ENCODE data around the gene MTARC1. TPM values are rescaled to one million over a fixed set of nuclear protein-coding genes. Genes with fewer than 3 reads are reported as not detected.

The MTARC1 gene
- total RNA-seq, 2 donors from 2014 or later, result not detected

DNA sequence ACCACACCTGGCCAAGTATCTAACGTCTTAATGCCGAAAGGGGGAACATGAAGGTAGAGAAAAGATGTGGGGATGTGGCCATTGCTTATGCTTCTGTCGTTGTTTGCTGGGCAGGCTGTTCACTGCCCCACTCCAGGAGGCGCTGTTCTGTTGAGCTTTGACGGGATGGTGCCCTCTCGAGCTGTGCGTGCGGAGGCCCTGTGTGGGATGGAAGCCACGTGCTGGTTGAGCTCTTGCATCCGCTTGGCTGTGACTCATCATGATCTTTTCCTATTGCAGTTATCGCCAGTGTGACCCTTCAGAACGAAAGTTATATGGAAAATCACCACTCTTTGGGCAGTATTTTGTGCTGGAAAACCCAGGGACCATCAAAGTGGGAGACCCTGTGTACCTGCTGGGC is 26.3 kb downstream of the MTARC1 start:
- ATAC-seq, result no peak
- no peaks in the 10 kb centered on the region for H3K9me3 Mint-ChIP-seq
- H3K36me3 Mint-ChIP-seq, result no peaks in the 10 kb centered on the region
- no peak overlapping the region for H3K27ac Mint-ChIP-seq
- no peak for DNase-seq (ENCODE audit: low spot score in 2 of 2)

DNA sequence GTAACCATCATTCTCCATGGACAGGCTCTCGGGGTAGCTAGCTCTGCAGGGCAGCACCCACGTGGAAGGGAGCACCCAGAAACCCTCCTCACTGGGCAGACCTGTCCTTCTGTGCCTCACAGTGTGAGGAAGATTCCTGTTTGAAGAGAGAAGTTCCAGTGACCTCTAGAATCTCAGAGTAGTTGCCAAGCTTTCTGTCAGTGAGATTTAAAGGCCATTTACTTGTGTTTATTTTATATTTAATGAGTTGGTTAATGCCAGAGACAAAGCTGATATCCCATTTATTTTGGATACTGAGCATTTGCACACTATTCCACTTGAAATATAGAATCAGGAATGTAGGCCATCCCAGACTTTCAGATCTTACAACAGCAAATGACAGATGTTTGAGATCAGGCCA is 28.7 kb downstream of the MTARC1 start:
- Mint-ChIP-seq H3K36me3 (no peaks in the 10 kb centered on the region), H3K27ac (no peak overlapping the region), H3K9me3 (no peaks in the 10 kb centered on the region)
- ATAC-seq (no peak), DNase-seq (ENCODE audit: low spot score in 2 of 2) (no peak)

DNA sequence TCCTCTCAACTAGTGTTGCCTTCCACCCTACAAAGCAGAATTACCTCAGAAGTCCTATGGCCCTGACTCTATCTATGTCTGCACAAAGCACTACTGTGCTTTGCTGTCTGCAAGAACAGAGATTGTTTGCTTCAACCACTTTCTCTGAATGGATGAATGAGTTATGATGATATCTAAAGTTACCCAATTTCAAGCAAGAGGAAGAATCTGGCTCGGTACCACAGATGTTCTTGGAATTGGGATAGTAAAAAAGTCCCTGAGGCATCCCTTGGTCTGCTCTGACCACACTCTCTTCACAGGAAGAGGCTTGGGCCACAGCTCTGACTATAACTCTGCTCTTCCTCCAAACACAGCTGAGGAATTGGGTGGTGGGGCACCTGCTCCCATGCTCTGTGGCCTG is 31.2 kb downstream of the MTARC1 start:
- Mint-ChIP-seq H3K9me3 (no peaks in the 10 kb centered on the region), H3K27ac (no peak overlapping the region), H3K36me3 (no peaks in the 10 kb centered on the region)
- ATAC-seq (no peak), DNase-seq (ENCODE audit: low spot score in 2 of 2) (no peak)

DNA sequence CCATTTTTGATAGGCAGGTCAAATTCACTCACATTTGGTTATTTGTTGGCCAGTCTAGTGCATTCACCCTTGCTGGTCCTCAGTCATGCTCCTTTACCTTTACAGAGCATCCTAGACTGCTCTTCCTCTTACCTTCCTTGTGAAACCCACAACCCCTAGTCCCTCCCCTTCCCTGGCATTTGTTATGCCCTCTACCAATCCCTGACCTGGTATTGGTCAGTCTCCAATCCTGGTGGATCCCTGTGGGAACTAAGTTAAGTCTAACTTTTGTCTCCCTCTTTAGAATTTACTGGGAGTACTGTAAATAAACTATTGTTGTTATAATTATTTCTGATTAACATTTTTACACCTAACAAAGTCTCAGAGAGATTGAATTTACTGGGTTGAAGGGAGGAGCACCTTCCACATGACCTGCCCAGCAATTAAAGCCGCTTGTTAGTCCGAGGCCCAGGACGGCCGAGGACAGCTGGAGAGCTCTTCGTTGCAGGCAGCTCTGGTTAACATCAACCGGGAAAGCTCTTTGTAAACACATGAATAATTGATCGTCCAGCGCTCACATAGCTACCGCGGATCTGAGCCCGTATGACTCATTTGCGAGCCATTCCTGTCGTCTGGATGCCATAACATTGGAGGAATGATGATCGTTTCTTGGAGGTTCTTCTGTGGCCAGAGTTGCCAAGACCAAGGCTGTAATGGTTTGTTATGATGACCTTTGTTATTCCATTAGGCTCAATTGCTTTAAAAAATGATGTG is 31.9 kb downstream of the MTARC1 start:
- H3K9me3 Mint-ChIP-seq, result no peaks in the 10 kb centered on the region
- no peak overlapping the region for H3K27ac Mint-ChIP-seq
- ATAC-seq (no peak), DNase-seq (ENCODE audit: low spot score in 2 of 2) (no peak)
- no peaks in the 10 kb centered on the region for H3K36me3 Mint-ChIP-seq

DNA sequence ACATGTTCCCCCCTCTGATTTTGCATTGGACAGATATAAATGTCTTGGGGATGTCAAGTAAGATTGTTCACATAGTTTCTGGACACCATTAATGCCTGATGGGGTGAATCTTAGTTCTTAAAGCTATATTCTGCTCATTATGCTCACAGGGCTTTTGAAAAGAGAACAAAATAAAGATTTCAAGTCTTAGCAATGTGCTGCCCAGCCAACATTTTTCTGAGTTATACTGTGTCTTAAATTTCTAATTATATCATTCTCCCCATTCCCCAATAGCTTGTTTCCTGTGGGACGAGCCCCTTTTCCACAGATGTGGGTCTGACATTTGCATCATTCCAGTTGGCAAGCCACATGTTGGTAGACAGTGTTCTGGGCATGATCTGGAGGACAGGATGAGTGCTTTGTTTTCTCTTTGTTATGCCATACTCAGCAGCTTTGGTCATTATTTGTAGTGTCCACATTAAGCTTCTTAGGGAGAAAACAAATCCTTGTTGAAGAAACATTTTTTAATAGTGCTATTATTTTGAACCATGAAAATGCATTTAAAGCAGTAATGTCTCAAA is 32.8 kb downstream of the MTARC1 start:
- DNase-seq (ENCODE audit: low spot score in 2 of 2) (no peak), ATAC-seq (no peak)
- Mint-ChIP-seq H3K9me3 (no peaks in the 10 kb centered on the region), H3K27ac (no peak overlapping the region), H3K36me3 (no peaks in the 10 kb centered on the region)

DNA sequence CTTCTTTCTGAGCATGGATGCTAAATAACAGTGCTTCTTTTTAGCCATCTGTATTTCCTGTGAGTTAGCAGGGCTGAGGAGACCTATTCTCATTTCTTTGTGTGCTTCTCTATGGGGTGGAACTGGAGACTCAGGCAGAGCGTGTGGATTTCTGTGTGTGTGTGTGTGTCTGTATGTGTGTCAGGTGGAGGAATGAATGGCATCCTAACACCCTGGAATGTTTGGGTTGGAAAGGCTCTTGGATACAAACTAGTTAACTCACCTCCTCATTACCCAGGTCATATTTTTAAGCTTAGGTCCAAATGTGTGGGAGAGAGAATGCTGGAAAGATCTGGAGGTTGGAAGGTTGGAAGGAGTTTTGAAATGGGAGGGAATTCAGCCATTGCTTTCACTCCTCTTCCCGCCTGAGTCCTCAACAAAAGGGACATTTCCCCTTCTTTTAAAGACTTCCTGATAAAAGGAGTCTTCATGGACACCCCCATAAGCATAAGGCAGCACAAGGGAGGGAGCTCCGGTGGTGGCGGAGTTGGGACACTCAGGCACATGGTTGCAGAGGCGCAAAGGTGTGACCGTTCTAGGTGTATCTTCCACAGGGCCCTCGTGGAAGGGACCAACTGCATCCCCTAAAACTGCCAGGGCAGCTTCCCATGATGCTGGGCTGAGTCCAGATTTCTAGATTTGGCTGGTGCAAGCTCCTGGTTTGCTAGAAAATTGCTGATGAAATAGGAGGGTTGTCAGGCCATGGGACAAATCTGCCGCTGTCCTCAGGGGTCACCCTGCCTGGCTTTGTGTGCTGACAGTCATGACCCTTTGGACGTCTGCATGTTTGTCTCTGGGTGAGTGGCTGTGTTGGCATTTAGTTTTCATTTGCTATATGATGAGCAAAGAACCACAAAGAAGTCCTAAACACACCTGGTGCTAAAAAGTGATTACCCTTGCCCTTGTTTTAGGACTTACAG is 37.6 kb downstream of the MTARC1 start:
- DNase-seq (ENCODE audit: low spot score in 2 of 2), result no peak
- Mint-ChIP-seq H3K9me3 (no peaks in the 10 kb centered on the region), H3K27ac (no peak overlapping the region), H3K36me3 (no peaks in the 10 kb centered on the region)
- ATAC-seq, result no peak

DNA sequence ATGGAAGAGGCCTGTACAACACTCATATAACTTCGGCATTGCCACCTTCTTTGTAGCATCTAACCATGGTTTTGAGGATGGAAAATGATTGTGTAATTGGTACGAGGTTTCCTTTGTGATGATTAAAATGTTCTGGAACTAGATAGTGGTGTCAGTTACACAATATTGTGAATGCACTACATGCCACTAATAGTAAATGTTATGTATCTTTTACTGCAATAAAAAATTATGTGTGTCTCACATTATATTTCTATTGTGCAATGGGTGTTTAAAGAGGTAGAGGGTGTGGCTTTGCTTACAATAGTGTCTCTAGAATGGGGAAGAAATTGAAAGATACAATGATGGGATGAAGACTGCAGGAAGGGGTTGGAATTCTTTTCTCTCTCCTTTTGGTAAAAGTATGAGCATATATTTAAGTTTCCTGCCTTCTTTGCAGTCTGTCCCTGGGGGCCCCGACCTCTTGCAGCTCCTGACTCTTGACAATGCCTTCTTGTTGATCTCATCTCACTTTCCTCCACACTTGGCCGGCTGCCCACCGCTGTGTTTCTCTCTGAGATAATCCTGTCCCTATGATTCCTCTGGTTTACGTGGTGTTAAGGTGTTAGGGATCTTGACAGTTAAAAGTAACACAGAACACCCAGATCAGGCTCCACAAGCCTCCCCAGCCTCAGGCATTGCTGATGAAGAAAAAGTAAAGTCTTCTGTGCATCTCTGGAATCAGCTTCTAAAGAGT is 39.3 kb downstream of the MTARC1 start:
- DNase-seq (ENCODE audit: low spot score in 2 of 2) (no peak), ATAC-seq (no peak)
- H3K36me3 Mint-ChIP-seq, result no peaks in the 10 kb centered on the region
- H3K9me3 Mint-ChIP-seq, result no peaks in the 10 kb centered on the region
- H3K27ac Mint-ChIP-seq, result no peak overlapping the region

DNA sequence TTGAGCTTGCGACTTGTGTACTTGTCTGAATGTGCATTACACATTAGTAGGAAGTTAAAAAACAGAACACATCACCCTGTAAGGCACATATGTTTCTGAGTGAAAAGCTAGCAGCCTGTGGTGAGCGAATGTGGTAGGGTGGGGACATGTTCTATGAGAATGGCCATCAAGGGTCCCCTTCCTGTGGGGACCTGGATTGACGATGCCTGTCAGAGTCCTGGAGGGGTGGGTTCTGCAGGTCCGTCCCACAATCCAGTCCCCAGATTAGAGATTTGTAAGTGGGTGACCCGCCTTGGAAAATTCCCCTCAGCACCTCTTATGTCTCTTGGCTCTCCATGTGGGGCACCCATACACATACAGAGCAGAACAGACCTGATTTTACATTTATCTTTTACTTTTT is 40.0 kb downstream of the MTARC1 start:
- H3K27ac Mint-ChIP-seq, result no peak overlapping the region
- H3K9me3 Mint-ChIP-seq, result no peaks in the 10 kb centered on the region
- no peak for DNase-seq (ENCODE audit: low spot score in 2 of 2)
- no peaks in the 10 kb centered on the region for H3K36me3 Mint-ChIP-seq
- ATAC-seq, result no peak

DNA sequence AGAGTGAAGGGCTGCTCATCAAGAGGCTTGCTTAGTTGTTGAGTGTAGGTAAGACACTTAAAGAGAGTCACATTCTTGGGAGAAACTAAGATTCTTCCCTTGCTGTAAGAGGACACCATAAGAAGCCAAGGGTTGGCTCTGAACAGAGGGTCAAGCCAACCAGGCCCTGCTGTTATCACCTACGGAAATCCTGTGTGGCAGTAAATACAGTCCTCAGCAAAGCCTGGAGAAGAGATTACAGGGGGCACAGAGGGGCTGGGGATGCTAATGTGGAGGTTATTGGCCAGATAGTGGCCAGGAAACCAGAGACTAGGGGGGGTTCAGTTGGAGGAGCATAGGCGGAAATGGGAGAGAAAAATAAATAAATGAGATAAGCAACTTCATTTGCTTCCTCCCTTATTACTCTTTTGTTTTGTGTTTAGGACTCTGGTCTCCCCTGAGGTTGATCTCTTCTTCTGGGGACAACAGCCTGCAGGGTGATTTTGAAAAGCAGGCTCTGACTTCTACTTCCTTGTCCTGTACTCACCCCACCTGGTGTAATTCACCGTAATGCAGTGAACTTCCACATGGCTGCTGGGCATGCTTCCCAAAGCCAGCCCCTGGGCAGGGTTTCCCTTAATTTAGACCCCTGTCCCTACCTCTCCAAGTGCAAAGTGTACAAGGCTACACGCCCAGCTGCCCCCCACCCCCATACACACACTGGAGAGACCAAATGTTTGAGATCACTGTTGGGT is 40.9 kb downstream of the MTARC1 start:
- ATAC-seq (no peak), DNase-seq (ENCODE audit: low spot score in 2 of 2) (no peak)
- Mint-ChIP-seq H3K9me3 (no peaks in the 10 kb centered on the region), H3K36me3 (no peaks in the 10 kb centered on the region), H3K27ac (no peak overlapping the region)

DNA sequence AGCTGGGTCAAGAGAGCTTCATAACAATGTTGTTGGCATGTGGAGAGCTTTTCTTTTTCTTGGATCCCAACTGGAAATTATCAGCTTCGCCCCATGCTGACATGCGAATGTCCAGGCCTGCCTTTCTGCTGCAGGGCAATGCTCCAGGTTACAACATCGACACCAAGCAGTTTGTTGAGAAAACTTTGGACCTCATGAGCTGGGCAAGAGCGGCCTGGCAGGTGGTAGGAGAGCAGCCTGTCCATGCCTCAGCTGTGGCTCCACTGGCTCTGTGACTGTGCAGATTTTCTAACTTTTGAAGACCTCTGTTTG is 41.4 kb downstream of the MTARC1 start:
- ATAC-seq (no peak), DNase-seq (ENCODE audit: low spot score in 2 of 2) (no peak)
- no peaks in the 10 kb centered on the region for H3K36me3 Mint-ChIP-seq
- H3K27ac Mint-ChIP-seq, result no peak overlapping the region
- no peaks in the 10 kb centered on the region for H3K9me3 Mint-ChIP-seq

DNA sequence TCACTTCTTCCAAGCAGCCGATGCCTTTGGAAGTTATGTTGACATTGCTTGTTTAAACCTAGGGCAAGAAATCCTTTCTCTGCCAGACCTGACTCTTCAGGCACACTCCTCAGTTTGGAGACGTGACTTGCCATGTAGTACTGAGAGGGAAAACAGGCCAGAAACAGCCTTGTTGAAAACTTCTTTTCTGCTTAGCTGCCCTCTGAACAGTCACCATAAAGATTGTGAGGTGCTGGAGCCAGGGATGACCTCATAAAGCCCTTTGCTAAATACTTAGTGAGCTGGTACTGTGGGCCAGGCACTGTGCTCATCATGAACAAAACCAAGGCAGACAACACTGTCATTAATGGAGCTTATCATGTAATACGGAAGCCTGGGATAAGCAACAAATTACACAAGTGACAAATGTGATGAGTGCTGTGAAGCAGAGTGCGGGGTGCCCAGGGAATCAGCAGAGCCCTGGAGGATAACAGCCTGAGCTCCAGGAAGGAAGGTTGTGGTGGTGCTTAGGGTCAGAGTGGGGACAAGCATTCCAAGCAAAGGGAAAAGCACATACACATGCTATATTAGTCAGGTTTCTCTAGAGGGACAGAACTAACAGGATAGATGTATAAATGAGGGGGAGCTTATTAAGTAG is 42.4 kb downstream of the MTARC1 start:
- ATAC-seq, result no peak

DNA sequence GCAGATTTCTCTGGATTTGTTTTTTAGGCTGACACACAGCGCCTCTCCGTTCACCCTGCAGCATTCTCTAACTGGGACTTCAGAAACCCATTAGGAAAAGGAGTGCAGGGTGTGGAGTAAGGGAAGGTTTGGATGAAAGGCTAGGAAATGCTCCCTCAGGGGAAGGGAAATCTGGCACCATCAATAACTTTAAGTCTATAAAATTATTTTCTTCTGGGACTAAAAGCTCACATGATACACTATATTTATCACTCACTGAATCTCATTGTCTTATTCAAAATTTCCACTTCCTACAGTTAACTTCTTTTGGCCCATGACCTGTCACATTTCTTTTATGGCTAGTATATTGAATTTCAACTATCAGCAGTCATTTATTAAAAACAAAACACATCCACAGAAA is 46.7 kb downstream of the MTARC1 start:
- Mint-ChIP-seq H3K9me3 (no peaks in the 10 kb centered on the region), H3K36me3 (no peaks in the 10 kb centered on the region), H3K27ac (no peak overlapping the region)
- DNase-seq (ENCODE audit: low spot score in 2 of 2) (no peak), ATAC-seq (no peak)

More for the DNA sequence above, 42.4 kb downstream of the MTARC1 start:
- no peak for DNase-seq (ENCODE audit: low spot score in 2 of 2)
- H3K36me3 Mint-ChIP-seq, result no peaks in the 10 kb centered on the region
- H3K27ac Mint-ChIP-seq, result no peak overlapping the region
- no peaks in the 10 kb centered on the region for H3K9me3 Mint-ChIP-seq

DNA sequence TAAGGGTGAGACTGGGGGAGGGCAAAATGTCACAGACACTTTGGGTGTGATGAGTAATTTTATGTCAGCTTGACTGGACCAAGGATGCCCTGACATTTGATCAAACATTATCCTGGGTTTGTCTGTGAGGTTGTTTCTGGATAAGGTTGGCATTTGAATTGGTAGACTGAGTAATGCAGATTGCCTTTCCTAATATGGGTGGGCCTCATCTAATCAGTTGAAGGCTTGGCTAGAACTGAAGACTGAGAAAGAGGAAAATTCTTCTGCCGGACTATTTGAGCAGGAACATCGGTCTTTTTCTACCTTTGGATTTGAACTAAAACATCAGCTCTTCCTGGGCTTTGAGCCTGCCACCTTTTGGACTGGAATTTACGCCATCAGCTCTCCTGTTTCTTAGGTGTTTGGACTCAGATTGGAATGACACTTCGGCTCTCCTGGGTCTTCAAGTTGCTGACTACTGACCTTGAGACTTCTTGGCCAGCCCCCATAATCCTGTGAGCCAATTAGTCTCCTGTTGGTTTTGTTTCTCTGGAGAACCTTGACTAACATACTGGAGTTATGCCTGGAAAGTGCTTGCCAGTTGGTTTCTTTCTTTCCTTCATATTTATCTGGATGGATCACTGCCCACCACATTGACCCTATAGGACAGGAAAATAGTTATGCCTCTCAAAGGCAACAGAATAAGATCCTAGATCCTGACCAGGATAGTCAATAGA is 47.6 kb downstream of the MTARC1 start:
- DNase-seq (ENCODE audit: low spot score in 2 of 2), result no peak
- no peak for ATAC-seq
- no peaks in the 10 kb centered on the region for H3K9me3 Mint-ChIP-seq
- no peak overlapping the region for H3K27ac Mint-ChIP-seq
- H3K36me3 Mint-ChIP-seq, result no peaks in the 10 kb centered on the region

Measured in activated naive CD4-positive, alpha-beta T cell treated with anti-CD3 and anti-CD28 coated beads, Interleukin-2, amount 50 U/mL, for 72 hours (primary cell).